Measurements from ENCODE around the gene PROS1.
"Not testable (repeated sequence)": the region's sequence is repeated elsewhere in the genome, so short reads cannot be mapped to it uniquely, and the experiment has no call there.

PROS1 gene

GRCh38 chr3:93969443-93969842, 4.3 kb downstream of the PROS1 start:
- no peak for DNase-seq

DNA sequence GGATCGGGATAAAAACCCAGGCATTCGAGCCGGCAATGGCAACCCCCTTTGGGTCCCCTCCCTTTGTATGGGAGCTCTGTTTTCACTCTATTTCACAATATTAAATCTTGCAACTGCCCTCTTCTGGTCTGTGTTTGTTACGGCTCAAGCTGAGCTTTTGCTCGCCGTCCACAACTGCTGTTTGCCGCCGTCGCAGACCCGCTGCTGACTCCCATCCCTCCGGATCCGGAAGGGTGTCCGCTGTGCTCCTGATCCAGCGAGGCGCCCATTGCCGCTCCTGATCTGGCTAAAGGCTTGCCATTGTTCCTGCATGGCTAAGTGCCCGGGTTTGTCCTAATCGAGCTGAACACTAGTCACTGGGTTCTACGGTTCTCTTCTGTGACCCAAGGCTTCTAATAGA, 8.6 kb downstream of the PROS1 start:
- not testable (repeated sequence) for DNase-seq

DNA sequence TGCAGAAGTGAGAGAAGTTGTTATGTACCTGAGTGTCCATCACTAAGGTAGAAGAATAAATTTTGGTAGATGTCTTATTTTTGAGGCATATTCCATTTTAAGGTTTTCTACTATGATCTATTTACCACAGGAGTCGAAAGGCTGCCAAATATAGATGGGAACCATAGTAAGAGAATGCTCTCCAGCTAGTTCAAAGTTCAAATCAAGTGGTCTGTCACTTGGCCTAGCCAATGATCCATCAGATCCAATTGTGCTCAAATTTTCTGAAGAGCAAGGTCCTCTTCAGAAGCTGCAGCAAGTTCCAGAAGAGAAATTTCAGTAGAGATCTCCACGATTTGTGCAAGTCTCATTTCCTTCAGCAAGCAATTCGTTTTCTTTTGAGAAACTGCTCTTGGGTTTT, 10.9 kb downstream of the PROS1 start:
- DNase-seq = no peak

GRCh38 chr3:93961489-93961888, 12.2 kb downstream of the PROS1 start:
- no peak for DNase-seq

DNA sequence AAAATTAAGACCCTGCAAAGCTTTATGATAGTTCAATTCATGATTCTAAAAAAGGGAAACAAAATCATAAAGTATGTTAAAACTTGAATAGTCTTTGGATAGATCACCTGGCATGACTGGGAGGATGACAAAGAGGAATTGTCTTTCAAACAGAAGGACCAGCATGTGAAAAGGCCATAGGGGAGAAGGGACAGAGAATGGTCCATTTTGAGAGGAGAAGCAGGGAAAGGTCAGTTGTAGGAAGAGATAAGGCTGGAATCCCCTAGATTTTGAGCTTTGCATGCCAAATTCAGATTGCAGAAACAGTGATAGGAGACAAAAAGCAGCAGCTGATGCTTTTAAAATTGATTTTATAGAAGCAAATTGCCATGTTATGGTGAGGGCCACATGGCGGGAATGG, 12.7 kb downstream of the PROS1 start:
- DNase-seq = no peak

GRCh38 chr3:93949958-93950357, 23.7 kb downstream of the PROS1 start:
- DNase-seq = not testable (repeated sequence)

- DNase-seq = not testable (repeated sequence)
Observed at GRCh38 chr3:93937485-93937884, 36.2 kb downstream of the PROS1 start.

DNA sequence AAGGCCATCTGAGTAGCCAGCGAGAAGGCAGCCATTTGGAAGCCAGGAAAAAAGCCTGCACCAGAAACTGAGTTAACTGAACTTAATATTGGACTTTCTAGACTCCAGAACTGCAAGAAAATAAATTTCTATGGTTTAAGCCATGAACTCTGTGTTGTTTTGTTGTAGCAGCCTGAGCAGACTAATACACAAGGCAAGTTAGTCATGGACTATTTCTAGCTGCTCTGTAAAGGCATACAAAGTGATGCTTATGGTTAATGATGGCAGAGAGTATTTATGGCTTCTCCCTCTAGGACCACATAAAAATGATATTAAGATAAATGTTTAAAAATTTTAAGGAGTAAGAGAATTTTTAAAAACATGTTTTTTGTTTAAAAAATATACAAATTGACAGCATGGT, 37.1 kb downstream of the PROS1 start:
- DNase-seq = no peak

GRCh38 chr3:93934366-93935046, 39.2 kb downstream of the PROS1 start:
- no peak for DNase-seq

DNA sequence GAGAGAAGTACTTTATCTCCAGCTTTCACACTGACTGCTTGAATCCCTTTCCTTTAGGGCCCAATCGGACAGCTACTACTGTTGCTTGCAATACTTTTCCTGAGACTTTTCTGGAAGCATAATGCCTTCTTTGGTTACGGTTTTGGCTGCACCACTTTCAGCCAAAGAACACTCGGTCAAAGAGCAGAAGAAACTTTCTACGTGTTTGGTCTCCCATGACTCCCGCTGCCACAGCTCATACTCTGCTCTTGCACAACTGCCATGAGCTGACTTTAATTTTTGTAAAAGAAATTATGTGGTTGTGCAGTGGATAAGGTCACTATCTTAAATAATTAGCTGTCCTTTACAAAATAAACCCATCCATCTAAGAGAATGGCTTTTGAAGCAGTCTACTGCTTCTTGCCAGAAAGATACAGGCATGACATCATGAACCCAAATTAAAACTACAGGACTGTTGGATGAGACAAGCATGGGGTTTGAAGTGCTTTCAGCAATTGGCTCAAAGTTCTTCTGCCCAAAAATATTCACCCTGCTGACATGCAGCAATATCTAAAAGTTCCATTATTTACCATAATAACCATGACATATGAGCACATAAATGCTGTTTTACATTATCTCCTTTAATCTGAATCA, 42.0 kb downstream of the PROS1 start:
- no peak for DNase-seq

DNA sequence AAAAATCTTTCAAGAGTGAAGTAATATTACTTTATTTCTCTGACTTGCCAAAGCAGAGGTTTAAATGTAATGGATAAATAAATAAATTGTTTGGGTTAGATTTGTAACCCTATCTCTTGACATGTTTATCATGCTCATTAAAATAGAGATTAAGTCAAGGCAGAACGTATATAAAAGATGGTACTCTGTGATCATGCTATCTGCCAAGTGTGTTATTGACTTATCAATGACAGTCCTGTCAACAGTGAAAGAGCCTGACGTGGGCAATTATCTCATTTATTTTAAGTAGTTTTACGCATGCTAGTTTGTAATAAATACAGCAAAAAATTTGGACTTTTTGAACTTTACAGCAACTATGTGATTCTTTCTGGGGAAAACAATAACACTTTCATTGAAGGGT, 43.7 kb downstream of the PROS1 start:
- no peak for DNase-seq

DNA sequence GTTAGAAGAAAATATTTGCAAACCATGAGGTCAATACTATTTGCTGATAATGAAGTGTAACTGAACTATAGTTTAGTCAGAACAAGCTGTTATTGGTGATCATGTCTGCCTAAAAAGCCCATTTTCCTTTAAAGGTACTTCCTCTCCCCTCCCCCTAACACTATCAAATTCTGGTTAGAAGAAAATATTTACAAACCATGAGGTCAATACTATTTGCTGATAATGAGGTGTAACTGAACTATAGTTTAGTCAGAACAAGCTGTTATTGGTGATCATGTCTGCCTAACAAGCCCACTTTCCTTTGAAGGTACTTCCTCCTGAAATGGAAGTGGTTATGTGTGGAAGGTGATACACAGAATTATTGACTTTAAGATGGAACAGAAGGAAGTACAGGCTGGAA, 46.9 kb downstream of the PROS1 start:
- DNase-seq = no peak

DNA sequence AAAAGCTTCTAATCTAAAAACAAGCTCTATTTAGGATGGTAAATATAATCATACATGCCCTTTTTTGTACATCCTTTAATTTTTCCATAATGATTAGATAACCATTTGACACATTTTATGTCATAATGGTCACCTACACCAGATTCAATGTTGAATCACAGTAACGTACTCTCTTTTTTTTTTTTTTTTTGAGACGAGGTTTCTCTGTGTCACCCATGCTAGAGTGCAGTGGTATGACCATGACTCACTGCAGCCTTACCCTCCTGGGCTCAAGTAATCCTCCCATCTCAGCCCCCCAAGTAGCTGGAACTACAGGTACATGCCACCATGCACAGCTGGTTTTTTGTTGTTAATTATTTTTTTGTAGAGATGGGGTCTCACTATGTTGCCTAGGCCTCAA, 49.2 kb downstream of the PROS1 start:
- no peak for DNase-seq

- no peak for DNase-seq
Observed at GRCh38 chr3:93923006-93923405, 50.7 kb downstream of the PROS1 start.

DNA sequence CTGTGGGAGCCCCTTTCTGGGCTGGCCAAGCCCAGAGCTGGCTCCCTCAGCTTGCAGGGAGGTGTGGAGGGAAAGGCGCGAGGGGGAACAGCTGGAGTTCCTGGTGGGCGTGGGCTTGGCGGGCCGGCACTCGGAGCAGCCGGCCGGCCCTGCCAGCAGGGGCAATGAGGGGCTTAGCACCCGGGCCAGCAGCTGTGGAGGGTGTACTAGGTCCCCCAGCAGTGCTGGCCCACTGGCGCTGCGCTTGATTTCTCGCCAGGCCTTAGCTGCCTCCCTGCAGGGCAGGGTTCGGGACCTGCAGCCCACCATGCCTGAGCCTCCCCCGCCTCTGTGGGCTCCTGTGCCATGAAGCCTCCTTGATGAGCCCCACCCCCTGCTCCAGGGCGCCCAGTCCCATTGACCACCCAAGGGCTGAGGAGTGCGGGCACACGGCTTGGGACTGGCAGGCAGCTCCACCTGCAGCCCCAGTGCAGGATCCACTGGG, 56.1 kb downstream of the PROS1 start:
- not testable (repeated sequence) for DNase-seq

DNA sequence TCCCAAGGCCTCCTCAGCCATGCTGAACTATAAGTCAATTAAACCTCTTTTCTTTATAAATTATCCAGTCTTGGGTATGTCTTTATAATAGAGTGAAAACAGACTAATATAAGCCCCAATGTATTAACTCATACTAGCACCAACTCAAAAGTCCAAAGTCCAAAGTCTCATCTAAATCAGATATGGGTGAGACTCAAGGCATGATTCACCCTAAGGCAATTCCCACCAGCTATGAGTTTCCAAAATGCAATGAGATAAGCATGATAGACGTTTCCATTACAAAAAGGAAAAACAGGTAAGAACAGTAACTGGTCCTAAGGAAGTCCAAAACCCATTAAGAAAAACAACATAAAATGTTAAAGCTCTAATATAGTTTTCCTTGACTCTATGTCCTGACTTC, 60.1 kb downstream of the PROS1 start:
- not testable (repeated sequence) for DNase-seq

- DNase-seq = no peak
Observed at GRCh38 chr3:93911206-93911605, 62.5 kb downstream of the PROS1 start.

GRCh38 chr3:93910097-93910496, 63.6 kb downstream of the PROS1 start:
- no peak for DNase-seq

- no peak for DNase-seq
Observed at GRCh38 chr3:93907132-93907531, 66.6 kb downstream of the PROS1 start.

DNA sequence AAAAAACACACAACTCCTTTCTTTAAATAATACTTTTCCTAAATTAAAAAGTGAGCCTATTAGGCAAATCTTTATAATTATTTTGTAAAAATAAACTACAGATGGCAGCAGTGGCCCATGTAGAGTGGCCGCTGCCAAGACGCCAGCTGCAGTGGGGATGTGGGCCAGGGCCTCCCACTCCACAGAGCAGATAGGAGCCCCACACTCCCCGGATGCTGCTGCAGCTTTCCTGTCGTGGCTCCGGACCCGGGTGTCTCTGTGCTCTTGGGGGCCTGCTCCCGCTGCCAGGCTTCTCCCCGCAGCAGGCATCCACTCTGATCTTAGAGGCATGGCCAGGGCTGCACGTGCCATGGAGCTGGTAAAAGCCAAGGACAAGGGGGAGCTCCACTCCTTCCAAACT, 67.5 kb downstream of the PROS1 start:
- no peak for DNase-seq

- no peak for DNase-seq
Observed at GRCh38 chr3:93904568-93904967, 69.1 kb downstream of the PROS1 start.

GRCh38 chr3:93878250-93879017, 95.3 kb downstream of the PROS1 start:
- DNase-seq = not testable (repeated sequence)

DNA sequence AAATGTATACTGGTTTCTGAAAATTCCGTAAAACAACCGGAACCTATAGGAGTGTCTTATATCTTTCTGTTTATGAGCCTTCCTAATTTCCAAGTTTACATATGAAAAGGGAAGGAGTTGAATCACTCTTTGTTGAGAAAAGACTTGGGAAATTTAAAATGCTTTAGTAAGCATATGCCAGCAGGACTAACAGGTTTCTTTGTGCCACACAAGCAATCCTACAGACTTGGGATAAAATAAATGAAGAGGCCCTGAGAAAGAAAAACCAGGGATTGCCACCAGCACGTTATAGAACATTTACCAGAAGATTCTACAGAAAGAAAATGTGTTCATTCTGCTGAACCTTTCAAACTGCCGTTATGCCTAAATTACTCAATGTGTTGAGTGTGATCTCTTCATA, 96.3 kb downstream of the PROS1 start:
- DNase-seq = not testable (repeated sequence)

DNA sequence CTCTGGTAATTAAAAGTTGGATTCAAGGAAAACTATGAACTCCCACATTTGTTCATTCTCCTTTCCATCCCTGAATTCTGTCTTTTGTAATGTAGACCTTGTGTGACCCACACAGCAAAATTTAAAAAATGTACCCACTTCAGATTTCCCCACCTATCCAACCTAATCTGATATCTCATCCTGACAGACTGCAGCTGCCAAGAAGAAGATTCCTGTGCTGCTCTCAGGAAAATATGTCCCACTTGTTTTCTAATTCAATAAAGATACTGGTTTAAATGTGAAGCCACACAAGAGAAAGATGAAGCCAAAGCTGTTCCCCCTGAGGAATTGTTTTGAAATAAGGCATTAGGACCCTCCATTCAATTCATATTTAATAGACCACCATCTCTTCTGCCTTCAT, 100.3 kb downstream of the PROS1 start:
- DNase-seq = not testable (repeated sequence)

Data from C1 segment of cervical spinal cord (tissue), 14 donors.